HG02943 (cell line): ENCODE results near the gene RCN2.
"Not testable (repeated sequence)": the region's sequence is repeated elsewhere in the genome, so short reads cannot be mapped to it uniquely, and the experiment has no call there.

Experiments used
- ATAC-seq: cut with Tn5 transposase; IDR thresholded peaks from one replicate; pipeline ENCODE4 v1.9.1; 2021; ENCODE audit warnings: mild to moderate bottlenecking, low read depth, moderate library complexity; ENCODE audit not compliant: unreplicated experiment

Gene RCN2

GRCh38 chr15:76931397-76932134 lies at the start of gene RCN2:
RCN2 (plus strand) TSS chr15:76931749; CDS start chr15:76931842, 93 bp downstream.
- ATAC-seq: peak; percentile 98

- no peak for ATAC-seq
These were observed 46.3 kb upstream of the RCN2 start for GRCh38 chr15:76885212-76885611.

- ATAC-seq: not testable (repeated sequence)
These were observed 44.0 kb upstream of the RCN2 start for GRCh38 chr15:76887280-76888141.

- not testable (repeated sequence) for ATAC-seq
These were observed 38.7 kb upstream of the RCN2 start for GRCh38 chr15:76892836-76893235.

- no peak for ATAC-seq
These were observed 37.4 kb upstream of the RCN2 start for GRCh38 chr15:76894174-76894573.

- ATAC-seq: no peak
These were observed 33.4 kb upstream of the RCN2 start for GRCh38 chr15:76898102-76898501.

- ATAC-seq: not testable (repeated sequence)
These were observed 32.2 kb upstream of the RCN2 start for GRCh38 chr15:76899176-76899930.

GRCh38 chr15:76899931-76900310 lies 31.6 kb upstream of the RCN2 start:
- not testable (repeated sequence) for ATAC-seq

- ATAC-seq: no peak
These were observed 29.6 kb upstream of the RCN2 start for GRCh38 chr15:76901965-76902364.

GRCh38 chr15:76903251-76903681 lies 28.3 kb upstream of the RCN2 start:
- no peak for ATAC-seq

GRCh38 chr15:76904461-76905012 lies 27.0 kb upstream of the RCN2 start:
- peak; percentile 30 for ATAC-seq

GRCh38 chr15:76905013-76905839 lies 26.3 kb upstream of the RCN2 start, which contains the start of gene SCAPER:
SCAPER (minus strand) TSS chr15:76905340; CDS start chr15:76883817, 21,523 bp downstream.
- ATAC-seq: peak; percentile 65

GRCh38 chr15:76905855-76906254 lies 25.7 kb upstream of the RCN2 start:
- ATAC-seq: no peak

GRCh38 chr15:76912430-76912829 lies 19.1 kb upstream of the RCN2 start:
- no peak for ATAC-seq

- no peak for ATAC-seq
These were observed 17.8 kb upstream of the RCN2 start for GRCh38 chr15:76913737-76914136.

- no peak for ATAC-seq
These were observed 15.2 kb upstream of the RCN2 start for GRCh38 chr15:76916369-76916768.

- no peak for ATAC-seq
These were observed 3.3 kb upstream of the RCN2 start for GRCh38 chr15:76928201-76928600.

- ATAC-seq: no peak
These were observed 2.4 kb upstream of the RCN2 start for GRCh38 chr15:76929011-76929760.
